Measurements from ENCODE around the gene RNF144A.

GRCh38 chr2:6951046-6951445 is 33.8 kb downstream of the RNF144A start:
- TF ChIP-seq CTCF (IDR thresholded peaks at IDR 0.05) (no peak), ZFX (IDR thresholded peaks at IDR 0.05; ENCODE audit: borderline replicate concordance) (no peak)
